Progenitor cell of endocrine pancreas (in vitro differentiated cells): ENCODE results near the gene KRTAP15-1. TPM values are rescaled to one million over a fixed set of nuclear protein-coding genes. Genes with fewer than 3 reads are reported as not detected.

ENCODE experiments used
- DNase-seq: peaks from one replicate; pipeline ENCODE4 v3.0.0; 2021; ENCODE audit warnings: low spot score; ENCODE audit not compliant: unreplicated experiment
- H3K27ac Mint-ChIP-seq: 2 replicates; pipeline ENCODE4 v1.8.0; 2021; ENCODE audit warnings: mild to moderate bottlenecking, moderate library complexity, mixed read lengths
- H3K27me3 Mint-ChIP-seq: 2 replicates; pipeline ENCODE4 v1.8.0; 2021; ENCODE audit warnings: mixed read lengths
- H3K36me3 Mint-ChIP-seq: 2 replicates; pipeline ENCODE4 v1.8.0; 2022; ENCODE audit warnings: mixed read lengths; ENCODE audit not compliant: insufficient read depth
- H3K4me1 Mint-ChIP-seq: 2 replicates; pipeline ENCODE4 v1.8.0; 2021; ENCODE audit warnings: low read depth, mixed read lengths
- H3K4me3 Mint-ChIP-seq: 2 replicates; pipeline ENCODE4 v1.8.0; 2021; ENCODE audit warnings: low read depth, mild to moderate bottlenecking, moderate library complexity, mixed read lengths
- H3K9me3 Mint-ChIP-seq: 2 replicates; pipeline ENCODE4 v1.8.0; 2021; ENCODE audit warnings: low read depth, mixed read lengths
- total RNA-seq: library from RNA; stranded (reverse); gene quantifications from 2 replicates; pipeline ENCODE4 v1.2.1, GENCODE V29; 2021
- TF ChIP-seq, protein P1 (sequence below): fragments of 200-600 bp; sonication (generic); IDR thresholded peaks from one replicate; pipeline ENCODE4 v1.5.0; 2021; ENCODE audit warnings: antibody characterized with exemption, mild to moderate bottlenecking; ENCODE audit not compliant: unreplicated experiment

The KRTAP15-1 gene
- total RNA-seq, 1 donor from 2014 or later: not detected

- H3K4me3 Mint-ChIP-seq: no peak within 1 kb of the TSS
- H3K4me1 Mint-ChIP-seq: no peaks in the 10 kb centered on the region
- H3K9me3 Mint-ChIP-seq: no peaks in the 10 kb centered on the region
- TF ChIP-seq, protein P1, sequence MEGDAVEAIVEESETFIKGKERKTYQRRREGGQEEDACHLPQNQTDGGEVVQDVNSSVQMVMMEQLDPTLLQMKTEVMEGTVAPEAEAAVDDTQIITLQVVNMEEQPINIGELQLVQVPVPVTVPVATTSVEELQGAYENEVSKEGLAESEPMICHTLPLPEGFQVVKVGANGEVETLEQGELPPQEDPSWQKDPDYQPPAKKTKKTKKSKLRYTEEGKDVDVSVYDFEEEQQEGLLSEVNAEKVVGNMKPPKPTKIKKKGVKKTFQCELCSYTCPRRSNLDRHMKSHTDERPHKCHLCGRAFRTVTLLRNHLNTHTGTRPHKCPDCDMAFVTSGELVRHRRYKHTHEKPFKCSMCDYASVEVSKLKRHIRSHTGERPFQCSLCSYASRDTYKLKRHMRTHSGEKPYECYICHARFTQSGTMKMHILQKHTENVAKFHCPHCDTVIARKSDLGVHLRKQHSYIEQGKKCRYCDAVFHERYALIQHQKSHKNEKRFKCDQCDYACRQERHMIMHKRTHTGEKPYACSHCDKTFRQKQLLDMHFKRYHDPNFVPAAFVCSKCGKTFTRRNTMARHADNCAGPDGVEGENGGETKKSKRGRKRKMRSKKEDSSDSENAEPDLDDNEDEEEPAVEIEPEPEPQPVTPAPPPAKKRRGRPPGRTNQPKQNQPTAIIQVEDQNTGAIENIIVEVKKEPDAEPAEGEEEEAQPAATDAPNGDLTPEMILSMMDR: no peak
- no peaks in the 10 kb centered on the region for H3K36me3 Mint-ChIP-seq
- no peak for DNase-seq
- H3K27ac Mint-ChIP-seq: no peak within 1 kb of the TSS
- peaks cover 2% of the 10 kb centered on the region for H3K27me3 Mint-ChIP-seq
Observed at GRCh38 chr21:30425826-30426225, 14.2 kb upstream of the KRTAP15-1 start, which contains the start of gene KRTAP13-3. Gene KRTAP13-3 (minus strand): TSS chr21:30425926. CDS start chr21:30425912, 14 bp downstream.

GRCh38 chr21:30426731-30427130 is 13.3 kb upstream of the KRTAP15-1 start:
- TF ChIP-seq, protein P1: no peak
- H3K36me3 Mint-ChIP-seq: no peaks in the 10 kb centered on the region
- no peak overlapping the region for H3K4me3 Mint-ChIP-seq
- H3K27ac Mint-ChIP-seq: no peak overlapping the region
- peaks cover 2% of the 10 kb centered on the region for H3K27me3 Mint-ChIP-seq
- no peaks in the 10 kb centered on the region for H3K4me1 Mint-ChIP-seq
- DNase-seq: no peak
- H3K9me3 Mint-ChIP-seq: no peaks in the 10 kb centered on the region

DNA sequence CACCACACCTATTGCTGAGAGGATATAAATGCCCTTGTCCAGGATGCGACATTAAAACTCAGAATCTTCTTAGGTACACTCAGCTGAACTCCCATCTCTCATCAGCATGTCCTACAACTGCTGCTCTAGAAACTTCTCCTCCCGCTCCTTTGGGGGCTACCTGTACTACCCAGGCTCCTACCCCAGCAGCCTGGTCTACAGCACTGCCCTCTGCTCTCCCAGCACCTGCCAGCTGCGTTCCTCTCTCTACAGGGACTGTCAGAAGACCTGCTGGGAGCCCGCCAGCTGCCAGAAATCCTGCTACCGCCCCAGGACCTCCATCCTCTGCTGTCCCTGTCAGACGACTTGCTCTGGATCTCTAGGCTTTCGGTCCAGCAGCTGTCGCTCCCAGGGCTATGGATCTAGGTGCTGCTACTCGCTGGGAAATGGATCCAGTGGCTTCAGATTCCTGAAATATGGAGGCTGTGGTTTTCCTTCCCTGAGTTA is 9.9 kb upstream of the KRTAP15-1 start, which contains the start of gene KRTAP13-4:
Gene KRTAP13-4 (plus strand): TSS at position 51 of the 486 bp plus-strand sequence. CDS start 56 bp downstream, at position 107.
- TF ChIP-seq, protein P1: no peak
- Mint-ChIP-seq H3K27me3 (peaks cover 2% of the 10 kb centered on the region), H3K4me3 (no peak within 1 kb of the TSS), H3K4me1 (no peaks in the 10 kb centered on the region), H3K9me3 (no peaks in the 10 kb centered on the region), H3K27ac (no peak within 1 kb of the TSS), H3K36me3 (no peaks in the 10 kb centered on the region)
- DNase-seq: no peak

DNA sequence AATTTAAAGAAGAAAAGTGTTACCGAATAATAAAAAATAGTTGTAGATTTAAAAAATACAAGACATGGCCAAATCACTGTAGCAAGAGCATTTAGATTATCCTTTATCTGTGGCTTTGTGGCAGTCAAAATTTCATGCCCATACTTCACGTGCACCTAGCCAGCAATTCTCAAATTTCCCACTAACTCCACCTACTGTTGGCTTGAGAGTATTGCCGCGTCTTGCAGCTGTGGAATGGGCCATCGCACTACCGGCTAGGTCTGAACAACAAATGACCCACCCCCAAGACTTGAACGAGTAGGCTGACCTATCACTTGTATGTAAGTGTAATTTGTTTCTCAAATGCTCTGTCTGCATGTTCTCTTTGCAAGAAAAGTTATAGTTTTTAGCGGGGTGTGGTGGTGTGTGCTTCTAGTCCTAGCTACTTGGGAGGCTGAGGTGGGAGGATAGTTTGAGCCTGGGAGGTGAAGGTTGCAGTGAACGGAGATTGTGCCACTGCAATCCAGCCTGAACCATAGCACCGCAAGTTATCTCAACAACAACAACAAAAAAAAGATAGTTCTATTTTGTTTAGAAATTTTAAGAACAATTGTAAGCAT is 5.9 kb upstream of the KRTAP15-1 start:
- DNase-seq: peak; percentile 16
- H3K4me1 Mint-ChIP-seq: no peaks in the 10 kb centered on the region
- no peak overlapping the region for H3K27ac Mint-ChIP-seq
- TF ChIP-seq, protein P1: peak; percentile 65
- H3K9me3 Mint-ChIP-seq: no peaks in the 10 kb centered on the region
- H3K4me3 Mint-ChIP-seq: no peak overlapping the region
- H3K36me3 Mint-ChIP-seq: no peaks in the 10 kb centered on the region
- H3K27me3 Mint-ChIP-seq: peaks cover 2% of the 10 kb centered on the region

DNA sequence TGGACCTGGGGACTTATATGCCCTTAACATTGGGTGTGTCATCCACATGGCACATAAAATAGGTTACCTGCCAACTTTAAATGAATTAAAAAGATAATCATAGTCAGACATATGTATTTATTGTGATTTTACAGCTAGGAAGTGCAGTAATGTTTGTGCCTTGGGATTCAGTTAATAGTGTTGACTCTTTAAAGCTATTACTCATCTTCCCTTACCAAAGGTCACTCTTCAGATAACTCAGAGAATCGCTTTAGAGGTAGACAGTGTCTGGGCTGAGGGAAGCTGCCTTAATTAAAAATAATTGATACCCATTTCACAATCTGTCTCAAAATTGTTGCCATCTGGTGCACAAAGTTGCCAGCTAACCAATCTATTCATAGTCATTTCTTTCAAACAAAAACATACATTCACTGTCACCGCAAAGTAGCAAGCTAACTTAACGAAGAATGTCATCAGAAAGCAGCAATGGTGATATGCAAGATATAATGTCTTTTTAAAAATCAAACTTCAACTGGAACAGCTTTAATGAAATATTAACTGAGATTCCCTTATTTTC is 3.0 kb upstream of the KRTAP15-1 start:
- DNase-seq: no peak
- no peaks in the 10 kb centered on the region for H3K4me1 Mint-ChIP-seq
- H3K9me3 Mint-ChIP-seq: no peaks in the 10 kb centered on the region
- H3K36me3 Mint-ChIP-seq: no peaks in the 10 kb centered on the region
- H3K4me3 Mint-ChIP-seq: no peak overlapping the region
- no peaks in the 10 kb centered on the region for H3K27me3 Mint-ChIP-seq
- no peak overlapping the region for H3K27ac Mint-ChIP-seq
- TF ChIP-seq, protein P1: no peak
